Hepatocyte (in vitro differentiated cells): Measurements from ENCODE around the gene TPST1. TPM values are rescaled to one million over a fixed set of nuclear protein-coding genes. Genes with fewer than 3 reads are reported as not detected.

Experiments
- DNase-seq: peaks from one replicate; pipeline ENCODE4 v3.0.0-alpha.2; 2016; ENCODE audit warnings: low spot score
- H2AFZ ChIP-seq: fragments of 200-600 bp; sonication (generic); 2 replicates; pipeline ENCODE4 v1.6.0; 2016; ENCODE audit warnings: antibody characterized with exemption, mild to moderate bottlenecking
- H3K27ac ChIP-seq: fragments of 200-600 bp; sonication (generic); 2 replicates; pipeline ENCODE4 v1.5.1; 2016; ENCODE audit warnings: mild to moderate bottlenecking
- H3K27me3 ChIP-seq: fragments of 200-600 bp; sonication (generic); 2 replicates; pipeline ENCODE4 v1.6.1; 2016
- H3K36me3 ChIP-seq: fragments of 200-600 bp; sonication (generic); replicated peaks from 2 replicates; pipeline ENCODE4 v1.5.1; 2016; ENCODE audit warnings: low read depth; ENCODE audit not compliant: insufficient read depth
- H3K4me1 ChIP-seq: fragments of 200-600 bp; sonication (generic); 2 replicates; pipeline ENCODE4 v1.5.1; 2016; ENCODE audit warnings: mild to moderate bottlenecking, moderate library complexity; ENCODE audit not compliant: insufficient read depth
- H3K4me2 ChIP-seq: fragments of 200-600 bp; sonication (generic); 2 replicates; pipeline ENCODE4 v1.6.0; 2016
- H3K4me3 ChIP-seq: fragments of 200-600 bp; sonication (generic); 2 replicates; pipeline ENCODE4 v1.5.1; 2016; ENCODE audit warnings: mild to moderate bottlenecking
- H3K79me2 ChIP-seq: fragments of 200-600 bp; sonication (generic); 2 replicates; pipeline ENCODE4 v1.6.0; 2017; ENCODE audit warnings: mild to moderate bottlenecking
- H3K9me2 ChIP-seq: fragments of 200-600 bp; sonication (generic); replicated peaks from 2 replicates; pipeline ENCODE4 v1.6.0; 2017; ENCODE audit warnings: mild to moderate bottlenecking; ENCODE audit not compliant: insufficient read depth
- H3K9me3 ChIP-seq: fragments of 200-600 bp; sonication (generic); 2 replicates; pipeline ENCODE4 v1.5.1; 2016; ENCODE audit warnings: low read depth, mild to moderate bottlenecking
- H4K20me1 ChIP-seq: fragments of 200-600 bp; sonication (generic); 2 replicates; pipeline ENCODE4 v1.6.0; 2016; ENCODE audit warnings: mild to moderate bottlenecking; ENCODE audit not compliant: insufficient read depth, poor library complexity, severe bottlenecking
- EZH2 ChIP-seq: fragments of 200-600 bp; sonication (generic); IDR thresholded peaks from 2 replicates; pipeline ENCODE4 v1.6.1; 2016; ENCODE audit warnings: antibody characterized with exemption, mild to moderate bottlenecking, borderline replicate concordance
- EZH2phosphoT487 ChIP-seq: fragments of 200-600 bp; sonication (generic); IDR thresholded peaks from one replicate; pipeline ENCODE4 v1.6.1; 2018; ENCODE audit warnings: antibody characterized with exemption, mild to moderate bottlenecking, low read depth, moderate library complexity; ENCODE audit not compliant: unreplicated experiment, severe bottlenecking
- WGBS: methylation state at CpG from one replicate; pipeline ENCODE4 v1.1.6; 2016; ENCODE audit warnings: low lambda C conversion rate; ENCODE audit errors: missing lambda C conversion rate; 5-methylcytosine and 5-hydroxymethylcytosine counted together
- polyA plus RNA-seq: library from polyadenylated mRNA; unstranded; fragments of >200 nt; fragmentation: Nextera tagmentation; extraction: Ambion mirVana; gene quantifications from 2 replicates; pipeline ENCODE4 v1.2.1, GENCODE V29; 2016
- total RNA-seq: library from RNA; depleted of rRNA; stranded (reverse); fragments of >200 nt; gene quantifications from 2 replicates; pipeline ENCODE4 v1.2.3, GENCODE V29; 2014
- TF ChIP-seq, protein P1 (sequence below): fragments of 200-600 bp; sonication (generic); IDR thresholded peaks from 2 replicates; pipeline ENCODE4 v1.5.1; 2016; ENCODE audit warnings: antibody characterized with exemption, mild to moderate bottlenecking; ENCODE audit not compliant: poor library complexity

The TPST1 gene
- total and polyA plus RNA-seq, 2 experiments from 2014 or later = 85.2 to 91.2 TPM

DNA sequence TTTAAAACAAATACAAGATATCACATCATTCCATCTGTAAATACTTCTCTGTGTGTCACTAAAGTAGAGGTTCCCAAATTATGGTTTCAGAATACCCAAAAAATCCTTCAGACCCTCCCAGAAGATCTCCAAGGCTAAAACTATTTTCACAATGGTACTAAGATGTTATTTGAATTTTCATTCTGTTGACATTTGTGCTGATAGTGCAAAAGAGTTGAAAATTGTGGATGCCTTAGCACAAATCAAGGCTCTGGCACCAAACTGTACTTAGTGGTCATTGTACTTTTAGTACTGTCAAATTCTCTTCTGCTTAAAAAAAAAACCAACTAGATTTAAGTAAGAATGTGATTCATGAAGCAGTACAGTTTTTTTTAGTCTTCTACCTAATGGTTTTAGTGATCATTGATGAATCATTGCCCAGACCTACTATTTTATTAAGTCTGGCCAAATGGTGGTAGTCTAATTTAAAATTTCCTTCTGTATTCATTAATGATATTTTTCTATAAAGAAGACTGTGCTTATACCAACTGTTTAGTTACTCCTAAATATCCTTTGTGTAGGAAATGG lies 50.5 kb downstream of the TPST1 start:
- Histone ChIP-seq H3K27ac (no peak overlapping the region), H3K9me2 (no peaks in the 10 kb centered on the region), H3K4me1 (no peaks in the 10 kb centered on the region), H3K4me2 (no peak overlapping the region), H3K79me2 (peaks cover 90% of the 10 kb centered on the region), H3K36me3 (no peaks in the 10 kb centered on the region), H3K9me3 (no peaks in the 10 kb centered on the region), H3K4me3 (no peak overlapping the region), H2AFZ (no peak overlapping the region), H4K20me1 (no peaks in the 10 kb centered on the region), H3K27me3 (no peaks in the 10 kb centered on the region)
- no peak for DNase-seq
- TF ChIP-seq, protein P1, sequence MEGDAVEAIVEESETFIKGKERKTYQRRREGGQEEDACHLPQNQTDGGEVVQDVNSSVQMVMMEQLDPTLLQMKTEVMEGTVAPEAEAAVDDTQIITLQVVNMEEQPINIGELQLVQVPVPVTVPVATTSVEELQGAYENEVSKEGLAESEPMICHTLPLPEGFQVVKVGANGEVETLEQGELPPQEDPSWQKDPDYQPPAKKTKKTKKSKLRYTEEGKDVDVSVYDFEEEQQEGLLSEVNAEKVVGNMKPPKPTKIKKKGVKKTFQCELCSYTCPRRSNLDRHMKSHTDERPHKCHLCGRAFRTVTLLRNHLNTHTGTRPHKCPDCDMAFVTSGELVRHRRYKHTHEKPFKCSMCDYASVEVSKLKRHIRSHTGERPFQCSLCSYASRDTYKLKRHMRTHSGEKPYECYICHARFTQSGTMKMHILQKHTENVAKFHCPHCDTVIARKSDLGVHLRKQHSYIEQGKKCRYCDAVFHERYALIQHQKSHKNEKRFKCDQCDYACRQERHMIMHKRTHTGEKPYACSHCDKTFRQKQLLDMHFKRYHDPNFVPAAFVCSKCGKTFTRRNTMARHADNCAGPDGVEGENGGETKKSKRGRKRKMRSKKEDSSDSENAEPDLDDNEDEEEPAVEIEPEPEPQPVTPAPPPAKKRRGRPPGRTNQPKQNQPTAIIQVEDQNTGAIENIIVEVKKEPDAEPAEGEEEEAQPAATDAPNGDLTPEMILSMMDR = no peak
- TF ChIP-seq EZH2phosphoT487 (no peak), EZH2 (no peak)

DNA sequence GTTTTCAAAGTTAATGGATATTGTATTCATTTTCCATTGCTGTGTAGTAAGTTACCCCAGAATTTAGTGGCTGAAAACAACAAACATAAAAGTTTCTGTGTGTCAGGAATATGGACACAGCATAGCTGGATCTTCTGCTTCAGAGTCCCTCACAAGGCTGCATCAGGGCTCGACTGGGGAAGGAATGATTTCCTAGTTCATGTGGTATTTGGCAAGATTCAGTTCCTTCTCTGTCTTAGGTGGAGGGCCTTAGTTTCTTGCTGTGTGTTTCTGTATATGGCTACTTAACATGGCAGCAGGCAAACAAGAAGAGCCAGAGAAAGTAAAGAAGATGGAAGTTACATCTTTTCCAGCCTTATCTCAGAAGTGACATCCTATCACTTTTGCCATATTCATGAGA lies 51.1 kb downstream of the TPST1 start:
- Histone ChIP-seq H3K4me1 (no peaks in the 10 kb centered on the region), H3K27me3 (no peaks in the 10 kb centered on the region), H4K20me1 (no peaks in the 10 kb centered on the region), H3K4me2 (no peak overlapping the region), H3K79me2 (peaks cover 96% of the 10 kb centered on the region), H3K4me3 (no peak overlapping the region), H2AFZ (no peak overlapping the region), H3K9me2 (no peaks in the 10 kb centered on the region), H3K27ac (no peak overlapping the region), H3K9me3 (no peaks in the 10 kb centered on the region), H3K36me3 (no peaks in the 10 kb centered on the region)
- no peak for DNase-seq
- WGBS = 44% methylated on average over 1 of the region's 1 CpG
- TF ChIP-seq, protein P1 = no peak
- TF ChIP-seq EZH2phosphoT487 (no peak), EZH2 (no peak)

DNA sequence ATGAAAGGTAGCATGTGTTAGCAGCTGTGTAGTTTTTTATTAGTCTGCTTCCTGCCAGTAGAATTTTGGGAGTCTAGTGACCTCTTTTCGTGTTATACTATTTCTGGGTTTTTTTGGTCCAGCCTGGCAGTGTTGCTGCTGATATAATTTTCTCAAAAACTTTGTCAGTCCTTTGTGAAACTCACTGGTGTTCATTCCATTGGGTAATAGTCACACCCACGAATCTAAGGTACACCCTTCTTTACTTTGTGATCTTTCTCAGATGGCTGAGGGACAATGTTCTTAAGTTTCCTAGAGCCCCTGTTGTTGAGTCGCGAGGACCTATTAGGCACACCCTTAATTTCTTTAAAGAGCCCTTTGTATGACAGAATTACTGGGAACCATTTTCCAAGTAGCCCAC lies 52.3 kb downstream of the TPST1 start:
- 76% methylated on average over 4 of the region's 4 CpGs for WGBS
- H2AFZ ChIP-seq = no peak overlapping the region
- TF ChIP-seq EZH2 = no peak
- TF ChIP-seq, protein P1 = no peak
- TF ChIP-seq EZH2phosphoT487 = no peak
- no peaks in the 10 kb centered on the region for H3K27me3 ChIP-seq
- H3K9me2 ChIP-seq = no peaks in the 10 kb centered on the region
- no peaks in the 10 kb centered on the region for H4K20me1 ChIP-seq
- H3K4me3 ChIP-seq = no peak overlapping the region
- H3K4me2 ChIP-seq = no peak overlapping the region
- no peaks in the 10 kb centered on the region for H3K36me3 ChIP-seq
- H3K79me2 ChIP-seq = peaks cover 96% of the 10 kb centered on the region
- H3K9me3 ChIP-seq = no peaks in the 10 kb centered on the region
- DNase-seq = no peak
- peak overlapping the region; percentile 66 for H3K27ac ChIP-seq
- no peaks in the 10 kb centered on the region for H3K4me1 ChIP-seq

DNA sequence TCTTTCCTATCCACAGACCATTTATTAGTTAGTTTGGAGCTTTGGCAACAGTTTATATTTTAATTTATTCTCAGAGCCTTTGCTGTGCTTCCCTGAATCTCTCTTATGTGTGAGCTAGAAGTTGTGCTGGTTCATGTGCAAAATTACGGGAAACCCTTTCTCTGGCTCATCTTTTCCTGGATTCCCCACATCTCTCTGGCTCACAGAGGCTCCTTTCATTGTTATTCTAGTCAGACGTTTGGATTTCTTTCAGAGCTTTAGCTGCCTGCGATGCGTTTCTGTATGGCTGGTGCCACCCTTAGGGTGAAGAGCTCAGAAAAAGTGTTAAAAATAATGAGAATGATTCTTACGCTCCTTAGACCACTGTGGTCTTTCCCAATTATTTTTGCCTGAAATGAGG lies 53.3 kb downstream of the TPST1 start:
- Histone ChIP-seq H3K79me2 (peaks cover 96% of the 10 kb centered on the region), H3K4me1 (no peaks in the 10 kb centered on the region), H2AFZ (no peak overlapping the region), H3K4me3 (no peak overlapping the region), H3K9me3 (no peaks in the 10 kb centered on the region), H3K36me3 (no peaks in the 10 kb centered on the region), H3K9me2 (no peaks in the 10 kb centered on the region), H4K20me1 (no peaks in the 10 kb centered on the region), H3K27me3 (no peaks in the 10 kb centered on the region), H3K4me2 (peak overlapping the region; percentile 30), H3K27ac (peak overlapping the region; percentile 66)
- TF ChIP-seq EZH2 (no peak), EZH2phosphoT487 (no peak)
- TF ChIP-seq, protein P1 = no peak
- DNase-seq = no peak
- WGBS = 55% methylated on average over 5 of the region's 5 CpGs
